IMR-90 (cell line): ENCODE measurements around the gene PTPRN2. TPM values are rescaled to one million over a fixed set of nuclear protein-coding genes. Genes with fewer than 3 reads are reported as not detected.

Experiments used
- ATAC-seq: fragments of 200-7000 bp; cut with Tn5 transposase; 2 replicates; pipeline ENCODE4 v1.9.1; 2020; ENCODE audit warnings: low read depth, mild to moderate bottlenecking, moderate library complexity
- BruUV-seq: library from RNA; stranded (reverse); fragments of 400-500 nt; replicated peaks from 2 replicates; lab custom pipeline; 2021; lab: Mats Ljungman, UMichigan
- CTCF ChIA-PET: fragments of 300-600 bp; formaldehyde crosslinking; extraction: SDS; loops from one replicate; lab custom pipeline; 2021; ENCODE audit warnings: antibody characterized with exemption; lab: Yijun Ruan, JAX
- POLR2A ChIA-PET: fragments of 300-600 bp; sonication (Branson Sonifier 250); formaldehyde crosslinking; loops from one replicate; lab custom pipeline; 2022; ENCODE audit warnings: antibody characterized with exemption; ENCODE audit not compliant: unreplicated experiment; lab: Charles Lee
- DNase-seq: peaks from one replicate; pipeline ENCODE4 v3.0.0; 2013
- H2AFZ ChIP-seq: replicated peaks from 2 replicates; pipeline ENCODE3; 2013; ENCODE audit warnings: low read length, mild to moderate bottlenecking; ENCODE audit not compliant: poor library complexity
- H2AK5ac ChIP-seq: 2 replicates; pipeline ENCODE4 v1.6.1; 2013; ENCODE audit warnings: low read depth, low read length, inconsistent platforms
- H2AK9ac ChIP-seq: replicated peaks from 2 replicates; pipeline ENCODE3; 2013; ENCODE audit warnings: mild to moderate bottlenecking, low read depth, low read length, moderate library complexity; ENCODE audit not compliant: poor library complexity
- H2BK120ac ChIP-seq: 2 replicates; pipeline ENCODE4 v1.6.1; 2013; ENCODE audit warnings: low read depth, low read length, inconsistent platforms
- H2BK15ac ChIP-seq: 3 replicates; pipeline ENCODE4 v1.6.1; 2013; ENCODE audit warnings: low read depth, low read length, inconsistent platforms
- H2BK20ac ChIP-seq: 2 replicates; pipeline ENCODE4 v1.6.1; 2013; ENCODE audit warnings: low read depth, mild to moderate bottlenecking, inconsistent platforms, low read length, moderate library complexity
- H2BK5ac ChIP-seq: 2 replicates; pipeline ENCODE4 v1.6.1; 2013; ENCODE audit warnings: mild to moderate bottlenecking, low read depth, low read length, inconsistent platforms; ENCODE audit not compliant: poor library complexity, severe bottlenecking
- H3K14ac ChIP-seq: replicated peaks from 2 replicates; pipeline ENCODE4 v1.6.1; 2013; ENCODE audit warnings: low read depth, low read length, inconsistent platforms
- H3K18ac ChIP-seq: 2 replicates; pipeline ENCODE4 v1.6.1; 2013; ENCODE audit warnings: low read depth, low read length, control low read depth
- H3K23ac ChIP-seq: 2 replicates; pipeline ENCODE4 v1.6.1; 2013; ENCODE audit warnings: low read depth, low read length, inconsistent platforms
- H3K27ac ChIP-seq: 2 replicates; pipeline ENCODE4 v1.5.1; 2013; ENCODE audit warnings: mild to moderate bottlenecking, control low read depth, low read length; ENCODE audit not compliant: insufficient read depth
- H3K27me3 ChIP-seq: 2 replicates; pipeline ENCODE4 v1.6.1; 2013; ENCODE audit warnings: low read length; ENCODE audit not compliant: control insufficient read depth, insufficient read depth
- H3K36me3 ChIP-seq: 2 replicates; pipeline ENCODE4 v1.6.1; 2013; ENCODE audit warnings: low read length, mixed read lengths; ENCODE audit not compliant: control insufficient read depth, insufficient read depth
- H3K4ac ChIP-seq: 2 replicates; pipeline ENCODE4 v1.6.1; 2013; ENCODE audit warnings: low read depth, low read length, inconsistent platforms
- H3K4me1 ChIP-seq: 2 replicates; pipeline ENCODE4 v1.6.1; 2013; ENCODE audit warnings: low read length, mixed read lengths; ENCODE audit not compliant: control insufficient read depth, insufficient read depth
- H3K4me2 ChIP-seq: 2 replicates; pipeline ENCODE4 v1.6.1; 2013; ENCODE audit warnings: low read depth, mild to moderate bottlenecking, control low read depth, low read length, moderate library complexity
- H3K4me3 ChIP-seq: 2 replicates; pipeline ENCODE4 v1.5.1; 2013; ENCODE audit warnings: low read depth, mild to moderate bottlenecking, control low read depth, low read length, moderate library complexity; ENCODE audit not compliant: insufficient read depth
- H3K56ac ChIP-seq: 2 replicates; pipeline ENCODE4 v1.6.1; 2013; ENCODE audit warnings: low read length, inconsistent platforms; ENCODE audit not compliant: insufficient read depth; ENCODE audit errors: extremely low read depth
- H3K79me1 ChIP-seq, 2 experiments: 2 replicates each; pipeline ENCODE4 v1.6.1; 2013; ENCODE audit warnings: low read length in 2 of 2, inconsistent platforms in 1 of 2, low read depth in 1 of 2
- H3K9ac ChIP-seq: 2 replicates; pipeline ENCODE4 v1.6.1; 2013; ENCODE audit warnings: low read depth, low read length, control low read depth
- H3K9me1 ChIP-seq: 2 replicates; pipeline ENCODE4 v1.6.1; 2013; ENCODE audit warnings: low read length, inconsistent platforms; ENCODE audit not compliant: insufficient read depth
- H3K9me3 ChIP-seq: 2 replicates; pipeline ENCODE4 v1.6.1; 2013; ENCODE audit warnings: low read length; ENCODE audit not compliant: control insufficient read depth, insufficient read depth
- H4K20me1 ChIP-seq: 2 replicates; pipeline ENCODE4 v1.6.1; 2013; ENCODE audit warnings: low read length, inconsistent platforms; ENCODE audit not compliant: insufficient read depth
- H4K5ac ChIP-seq: 2 replicates; pipeline ENCODE4 v1.6.1; 2013; ENCODE audit warnings: mild to moderate bottlenecking, low read depth, low read length, control low read depth
- H4K8ac ChIP-seq, 2 experiments: 2 replicates each; pipeline ENCODE4 v1.6.1; 2013; ENCODE audit warnings: low read depth in 2 of 2, low read length in 2 of 2, control low read depth in 1 of 2, inconsistent platforms in 1 of 2
- H4K91ac ChIP-seq: 2 replicates; pipeline ENCODE4 v1.6.1; 2013; ENCODE audit warnings: low read depth, low read length, inconsistent platforms; ENCODE audit not compliant: insufficient read depth
- BHLHE40 ChIP-seq: fragments of 150-350 bp; IDR thresholded peaks from 2 replicates; pipeline ENCODE4 v1.6.1; 2016; ENCODE audit warnings: mild to moderate bottlenecking, low read depth, low read length
- CEBPB ChIP-seq: IDR thresholded peaks from 2 replicates; pipeline ENCODE4 v1.6.1; 2012; ENCODE audit warnings: low read depth, low read length, improper control_type of control experiment
- CHD1 ChIP-seq: IDR thresholded peaks from 2 replicates; pipeline ENCODE4 v1.6.1; 2012; ENCODE audit warnings: low read depth, low read length, improper control_type of control experiment
- CTCF ChIP-seq: conservative IDR thresholded peaks from 2 replicates; pipeline ENCODE4 v1.5.1; 2012; ENCODE audit warnings: mild to moderate bottlenecking, low read depth, low read length, improper control_type of control experiment
- ELK1 ChIP-seq: fragments of 150-350 bp; IDR thresholded peaks from 2 replicates; pipeline ENCODE4 v1.6.1; 2016; ENCODE audit warnings: low read depth, mild to moderate bottlenecking, low read length, moderate library complexity, borderline replicate concordance
- FOS ChIP-seq: fragments of 150-350 bp; IDR thresholded peaks from 2 replicates; pipeline ENCODE4 v1.6.1; 2016; ENCODE audit warnings: low read depth, low read length
- MAFK ChIP-seq: IDR thresholded peaks from 2 replicates; pipeline ENCODE4 v1.6.1; 2012; ENCODE audit warnings: low read depth, low read length, improper control_type of control experiment
- MAZ ChIP-seq: IDR thresholded peaks from 2 replicates; pipeline ENCODE4 v1.6.1; 2012; ENCODE audit warnings: low read depth, mild to moderate bottlenecking, low read length, improper control_type of control experiment, moderate library complexity, borderline replicate concordance
- MXI1 ChIP-seq: IDR thresholded peaks from 2 replicates; pipeline ENCODE4 v1.6.1; 2012; ENCODE audit warnings: low read depth, mild to moderate bottlenecking, low read length, moderate library complexity, borderline replicate concordance
- NFE2L2 ChIP-seq: fragments of 150-350 bp; IDR thresholded peaks from 2 replicates; pipeline ENCODE4 v1.6.1; 2016; ENCODE audit warnings: low read depth, mild to moderate bottlenecking, low read length
- POLR2A ChIP-seq: IDR thresholded peaks from 2 replicates; pipeline ENCODE4 v1.6.1; 2012; ENCODE audit warnings: mild to moderate bottlenecking, low read depth, low read length
- RAD21 ChIP-seq: IDR thresholded peaks from 2 replicates; pipeline ENCODE4 v1.6.1; 2012; ENCODE audit warnings: low read length, improper control_type of control experiment
- RCOR1 ChIP-seq: IDR thresholded peaks from 2 replicates; pipeline ENCODE4 v1.6.1; 2012; ENCODE audit warnings: mild to moderate bottlenecking, low read length, improper control_type of control experiment; ENCODE audit not compliant: insufficient replicate concordance
- RFX5 ChIP-seq: IDR thresholded peaks from 2 replicates; pipeline ENCODE4 v1.8.0; 2012; ENCODE audit warnings: low read depth, mild to moderate bottlenecking, low read length, moderate library complexity
- SMC3 ChIP-seq: fragments of 150-350 bp; IDR thresholded peaks from 2 replicates; pipeline ENCODE4 v1.6.1; 2016; ENCODE audit warnings: low read depth, mild to moderate bottlenecking, antibody characterized with exemption, low read length, moderate library complexity
- USF2 ChIP-seq: fragments of 150-350 bp; IDR thresholded peaks from 2 replicates; pipeline ENCODE4 v1.6.1; 2017; ENCODE audit warnings: mild to moderate bottlenecking, antibody characterized with exemption, low read length, low read depth
- WGBS, 2 experiments: methylation state at CpG; one replicate each; pipeline versions ENCODE4 v1.1.5 to v1.1.7; 2013; ENCODE audit warnings: missing lambda C conversion rate in 2 of 2; ENCODE audit not compliant: insufficient read length in 1 of 2; ENCODE audit errors: extremely low coverage in 2 of 2; 5-methylcytosine and 5-hydroxymethylcytosine counted together
- dilution Hi-C: fragments of 300-500 bp; cut with HindIII; formaldehyde crosslinking; loops from one replicate; pipeline ENCODE4 v1.14.3; 2018; ENCODE audit warnings: low sequenced_read_pairs; ENCODE audit not compliant: unreplicated experiment
- in situ Hi-C: fragments of 300-500 bp; cut with MboI; formaldehyde crosslinking; loops from 3 replicates; pipeline ENCODE4 v1.14.3; 2019; ENCODE audit warnings: low sequenced_read_pairs, inconsistent platforms, mixed read lengths
- intact Hi-C: fragments of 100-400 bp; cut with micrococcal nuclease; formaldehyde crosslinking; loops from 2 replicates; pipeline ENCODE4 v1.10.0; 2022
- polyA plus RNA-seq, 3 experiments: library from polyadenylated mRNA; depleted of rRNA; stranded (reverse); fragments of >200 nt; gene quantifications; 2 replicates each; pipeline ENCODE4 v1.2.3, GENCODE V29; 2012; ENCODE audit warnings: low replicate concordance in 1 of 3
- total RNA-seq: library from RNA; depleted of rRNA; stranded (reverse); fragments of >200 nt; gene quantifications from 2 replicates; pipeline ENCODE4 v1.2.3, GENCODE V29; 2012

The PTPRN2 gene
- total and polyA plus RNA-seq, 2 of the 4 experiments (the other 2 are of a cell fraction): 0.03 TPM; not detected in 1

- Histone ChIP-seq H3K56ac (no peak overlapping the region), H3K4ac (no peak overlapping the region), H4K5ac (no peak overlapping the region), H3K27ac (no peak overlapping the region), H2BK120ac (no peak overlapping the region), H3K36me3 (no peaks in the 10 kb centered on the region), H3K9me3 (peaks cover 56% of the 10 kb centered on the region), H2BK5ac (no peak overlapping the region), H3K79me1 (no peaks in the 10 kb centered on the region), H3K9ac (no peak overlapping the region), H3K4me2 (no peak overlapping the region), H3K9me1 (no peaks in the 10 kb centered on the region), H2AFZ (no peak overlapping the region), H3K14ac (no peak overlapping the region), H4K91ac (no peak overlapping the region), H4K8ac (no peak overlapping the region), H3K4me1 (no peaks in the 10 kb centered on the region), H2AK5ac (no peak overlapping the region), H2BK15ac (no peak overlapping the region), H2BK20ac (no peak overlapping the region), H3K4me3 (no peak overlapping the region), H3K18ac (no peak overlapping the region), H2AK9ac (no peak overlapping the region), H3K23ac (no peak overlapping the region), H4K20me1 (no peaks in the 10 kb centered on the region), H3K27me3 (no peaks in the 10 kb centered on the region)
- WGBS, 2 experiments: 88% methylated on average over 5 of the region's 42 CpGs; no CpG with 5 or more reads in 1 of the 2 experiments
- dilution Hi-C loops (no loop called here), in situ Hi-C loops (no loop called here), intact Hi-C loops (no loop called here)
- DNase-seq: no peak
- no TSS peak for BruUV-seq
- POLR2A ChIA-PET: no interaction called here
- ATAC-seq: no peak
- TF ChIP-seq USF2 (no peak), RCOR1 (no peak), FOS (no peak), POLR2A (no peak), SMC3 (no peak), MAZ (no peak), BHLHE40 (no peak), MXI1 (no peak), RAD21 (no peak), ELK1 (no peak), RFX5 (no peak), MAFK (no peak), NFE2L2 (no peak), CTCF (no peak), CEBPB (no peak), CHD1 (no peak)
- CTCF ChIA-PET: no interaction called here
Observed at GRCh38 chr7:158488181-158488971, 99.2 kb downstream of the PTPRN2 start.
